HepG2 (cell line): ENCODE results near the gene SPNS2. TPM values are rescaled to one million over a fixed set of nuclear protein-coding genes. Genes with fewer than 3 reads are reported as not detected.
A peak's percentile ranks its signal among the peaks of the same experiment; 100 is the strongest.

ENCODE experiments used
- ATAC-seq: fragments of 200-7000 bp; cut with Tn5 transposase; 3 replicates; pipeline ENCODE4 v1.9.1; 2020; ENCODE audit warnings: mild to moderate bottlenecking, moderate library complexity
- BruUV-seq: library from RNA; stranded (reverse); fragments of 400-500 nt; replicated peaks from 2 replicates; lab custom pipeline; 2021; lab: Mats Ljungman, UMichigan
- CTCF ChIA-PET: fragments of 300-600 bp; formaldehyde crosslinking; extraction: SDS; loops from one replicate; lab custom pipeline; 2021; ENCODE audit warnings: low total read pairs, inconsistent platforms, low intra/inter-chr PET ratio; lab: Yijun Ruan, JAX
- POLR2A ChIA-PET: fragments of 350-600 bp; sonication (Branson Sonifier 250); formaldehyde crosslinking; loops from one replicate; lab custom pipeline; 2020; ENCODE audit warnings: antibody characterized with exemption, inconsistent platforms; lab: Yijun Ruan, JAX
- DNase-seq: peaks from one replicate; pipeline ENCODE4 v3.0.0-alpha.2; 2015; ENCODE audit warnings: low spot score
- FAIRE-seq: peaks from 3 replicates; lab custom pipeline; 2011; peaks lifted over from hg19 to GRCh38; lab: Jason Lieb, UNC
- H2AFZ ChIP-seq: one replicate; pipeline ENCODE4 v1.6.1; 2011; ENCODE audit warnings: low read length, inconsistent platforms
- H3K27ac ChIP-seq: fragments of 300-600 bp; 3 replicates; pipeline ENCODE4 v1.8.0; 2011; ENCODE audit warnings: mixed run types, mild to moderate bottlenecking, mixed read lengths, low read length, inconsistent platforms; ENCODE audit not compliant: insufficient read depth; ENCODE audit errors: extremely low read length
- H3K27me3 ChIP-seq, 2 experiments: fragments of 200-600 bp in 1 of 2; 2 replicates in 1 of 2; 3 replicates in 1 of 2; pipeline versions ENCODE4 v1.6.0 to v1.8.0; 2011; ENCODE audit warnings: low read length in 2 of 2, mild to moderate bottlenecking in 2 of 2, moderate library complexity in 2 of 2, inconsistent platforms in 1 of 2; ENCODE audit not compliant: insufficient read depth in 2 of 2, control insufficient read depth in 1 of 2
- H3K36me3 ChIP-seq, 2 experiments: fragments of 200-600 bp in 1 of 2; replicated peaks in 1 of 2; 2 replicates in 1 of 2; 3 replicates in 1 of 2; pipeline versions ENCODE4 v1.5.1 to v1.8.0; 2011; ENCODE audit warnings: low read length in 2 of 2, inconsistent platforms in 1 of 2; ENCODE audit not compliant: insufficient read depth in 2 of 2, control insufficient read depth in 1 of 2
- H3K4me1 ChIP-seq: 2 replicates; pipeline ENCODE4 v1.5.1; 2012; ENCODE audit warnings: low read length, inconsistent platforms; ENCODE audit not compliant: insufficient read depth
- H3K4me2 ChIP-seq: 2 replicates; pipeline ENCODE4 v1.6.0; 2011; ENCODE audit warnings: low read depth, low read length, inconsistent platforms
- H3K4me3 ChIP-seq, 3 experiments: fragments of 200-600 bp in 1 of 3; sonication (generic), shearing (Covaris generic) in 1 of 3; replicated peaks in 1 of 3; 2 replicates each; pipeline ENCODE4 v1.5.1; 2011 to 2016; ENCODE audit warnings: low read length in 3 of 3, inconsistent platforms in 2 of 3, low read depth in 2 of 3, mild to moderate bottlenecking in 2 of 3, control low read depth in 1 of 3, mixed read lengths in 1 of 3; ENCODE audit not compliant: insufficient read depth in 1 of 3
- H3K79me2 ChIP-seq: one replicate; pipeline ENCODE4 v1.6.1; 2011; ENCODE audit warnings: low read length, inconsistent platforms; ENCODE audit not compliant: insufficient read depth
- H3K9ac ChIP-seq: 2 replicates; pipeline ENCODE4 v1.6.0; 2011; ENCODE audit warnings: mild to moderate bottlenecking, low read depth, low read length, inconsistent platforms; ENCODE audit not compliant: insufficient read depth
- H3K9me3 ChIP-seq: 2 replicates; pipeline ENCODE4 v1.5.1; 2012; ENCODE audit warnings: mild to moderate bottlenecking, low read length
- H4K20me1 ChIP-seq: 2 replicates; pipeline ENCODE4 v1.6.0; 2011; ENCODE audit warnings: inconsistent platforms, mild to moderate bottlenecking, low read length, moderate library complexity; ENCODE audit not compliant: insufficient read depth
- AGO2 ChIP-seq: fragments of 200-400 bp; formaldehyde crosslinking; optimal IDR thresholded peaks from 2 replicates; pipeline ENCODE3; 2017; ENCODE audit warnings: mild to moderate bottlenecking, low read depth, low read length, moderate library complexity
- AKAP8 ChIP-seq: sonication (generic); formaldehyde crosslinking; IDR thresholded peaks from 2 replicates; pipeline ENCODE4 v1.5.1; 2020; ENCODE audit warnings: mild to moderate bottlenecking, missing genetic modification reagents
- KDM2A ChIP-seq: sonication (generic); formaldehyde crosslinking; IDR thresholded peaks from 2 replicates; pipeline ENCODE4 v1.4.0; 2020; ENCODE audit warnings: low read depth, missing genetic modification reagents, borderline replicate concordance
- MTA1 ChIP-seq: sonication (generic); formaldehyde crosslinking; IDR thresholded peaks from 2 replicates; pipeline ENCODE4 v1.4.0; 2020; ENCODE audit warnings: missing genetic modification reagents, mild to moderate bottlenecking, borderline replicate concordance
- POLR2G ChIP-seq: fragments of 200-400 bp; formaldehyde crosslinking; IDR thresholded peaks from 2 replicates; pipeline ENCODE4 v1.6.1; 2018; ENCODE audit warnings: mild to moderate bottlenecking, low read depth, low read length, moderate library complexity
- ZNF790 ChIP-seq: sonication (generic); formaldehyde crosslinking; IDR thresholded peaks from 2 replicates; pipeline ENCODE4 v1.8.0; 2022; ENCODE audit warnings: missing genetic modification reagents, mild to moderate bottlenecking, borderline replicate concordance
- WGBS: methylation state at CpG from one replicate; pipeline ENCODE4 v1.1.6; 2017; ENCODE audit warnings: low lambda C conversion rate; 5-methylcytosine and 5-hydroxymethylcytosine counted together
- in situ Hi-C: cut with HindIII; loops from 2 replicates; pipeline ENCODE4 v1.10.0; 2017; ENCODE audit warnings: low pct_unique_long_range_greater_than_20kb; ENCODE audit not compliant: extremely low pct_ligation_motif_present
- intact Hi-C: fragments of 100-400 bp; cut with micrococcal nuclease; formaldehyde crosslinking; loops from one replicate; pipeline ENCODE4 v1.10.0; 2022; ENCODE audit not compliant: unreplicated experiment
- polyA plus RNA-seq, 8 experiments: library from polyadenylated mRNA; depleted of rRNA in 3 of 8; stranded (reverse) in 7 of 8; unstranded in 1 of 8; fragments of >200 nt; fragmentation: Illumina TruSeq in 4 of 8; extraction: Trizol in 4 of 8; gene quantifications; 2 replicates each; pipeline versions ENCODE4 v1.2.1 to v1.2.3, GENCODE V29; 2011 to 2016; ENCODE audit warnings: low read depth in 4 of 8, missing spikeins in 1 of 8, mixed read lengths in 1 of 8; ENCODE audit not compliant: insufficient read depth in 1 of 8
- total RNA-seq, 5 experiments: library from RNA; depleted of rRNA; stranded (reverse); fragments of >200 nt; fragmentation: Illumina TruSeq; extraction: Trizol; gene quantifications; 2 replicates each; pipeline ENCODE4 v1.2.3, GENCODE V29; 2016; ENCODE audit warnings: low read depth in 1 of 5
- TF ChIP-seq, protein P1 (sequence below): sonication (generic); formaldehyde crosslinking; IDR thresholded peaks from 2 replicates; pipeline ENCODE4 v1.9.0; 2021; ENCODE audit warnings: missing genetic modification reagents, borderline replicate concordance
- TF ChIP-seq, protein P2 (sequence below): sonication (generic); formaldehyde crosslinking; IDR thresholded peaks from 2 replicates; pipeline ENCODE4 v1.4.0; 2020; ENCODE audit warnings: missing genetic modification reagents

Gene SPNS2
- total and polyA plus RNA-seq, 2 of the 13 experiments (the other 11 are each of a cell fraction or from before 2014, with no cell fraction given), result 0.01 TPM; not detected in 1

DNA sequence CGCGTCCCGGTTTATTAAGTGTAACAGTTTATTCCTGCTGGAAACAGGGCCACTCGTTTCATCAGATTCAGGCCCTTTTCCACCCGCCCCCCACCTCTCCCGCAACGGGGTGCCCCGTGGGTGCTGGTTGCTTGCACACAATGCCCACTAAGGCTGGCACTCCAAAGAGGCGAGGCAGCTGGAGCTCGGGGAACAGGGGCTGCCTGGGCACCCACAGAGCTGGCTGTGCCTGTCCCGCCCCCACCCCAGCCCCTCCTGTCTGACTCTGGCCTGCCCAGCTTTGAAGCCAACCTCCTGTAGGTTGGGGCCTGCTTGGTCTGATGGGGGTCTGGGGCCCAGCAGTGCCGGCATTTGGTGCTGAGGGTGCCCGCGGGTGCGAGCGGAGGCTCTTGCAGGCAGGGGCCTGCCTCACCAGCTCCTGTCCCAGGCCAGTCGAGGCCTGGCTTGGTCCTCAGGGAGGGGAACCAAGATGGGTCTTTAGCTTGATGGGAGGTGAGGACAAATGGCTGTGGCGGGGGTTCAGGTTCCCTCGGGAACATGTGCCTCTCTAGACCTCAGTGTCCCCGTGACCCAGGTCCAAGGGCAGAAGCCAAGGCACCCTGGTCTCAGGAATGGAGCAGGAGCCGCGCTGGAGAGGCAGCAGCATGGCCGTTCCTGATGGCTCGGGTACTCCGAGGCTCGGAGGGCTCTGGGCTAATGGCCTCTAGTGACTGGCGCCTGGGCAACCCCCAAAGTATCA is 36.4 kb downstream of the SPNS2 start (continued):
- TF ChIP-seq MTA1 (CRISPR knock-in tag), result no peak

DNA sequence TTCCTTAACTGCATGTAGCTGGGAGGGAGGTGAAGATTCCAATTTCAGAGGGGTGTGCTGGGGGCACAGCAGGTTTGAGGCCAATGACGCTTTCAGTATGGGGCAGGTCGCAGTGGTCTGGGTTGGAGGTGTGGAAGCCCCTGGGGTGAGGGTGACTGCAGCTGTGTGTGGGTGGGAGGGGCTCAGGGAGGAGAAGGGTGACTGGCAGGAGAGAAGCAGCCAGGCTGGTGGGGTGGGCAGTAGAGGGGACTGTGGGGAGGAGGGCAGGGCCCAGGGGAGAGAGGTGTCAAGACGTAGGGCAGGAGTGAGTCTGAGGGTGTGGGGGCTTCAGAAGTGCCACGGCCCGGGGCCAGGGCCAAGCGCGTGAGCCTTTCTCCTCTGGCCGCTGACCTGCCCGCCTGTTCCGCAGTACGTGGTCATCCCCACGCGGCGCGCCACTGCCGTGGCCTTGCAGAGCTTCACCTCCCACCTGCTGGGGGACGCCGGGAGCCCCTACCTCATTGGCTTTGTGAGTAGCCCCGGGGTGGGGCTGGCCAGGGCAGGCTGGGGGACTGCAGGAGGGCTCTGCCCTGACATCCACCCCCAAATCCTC is 37.1 kb downstream of the SPNS2 start:
- Histone ChIP-seq H3K9ac (no peak overlapping the region), H2AFZ (no peak overlapping the region), H3K4me3 (no peak overlapping the region), H3K27me3 (peaks cover 3 to 24% of the 10 kb centered on the region in 2 experiments), H3K79me2 (no peaks in the 10 kb centered on the region)
- intact Hi-C loops, result no loop called here
- TF ChIP-seq AGO2 (peak; percentile 86), AKAP8 (CRISPR knock-in tag) (peak; percentile 51; the same call in 1 of the 2 replicates), KDM2A (CRISPR knock-in tag) (peak; percentile 28), POLR2G (peak; percentile 14), ZNF790 (CRISPR knock-in tag) (no peak)
- TF ChIP-seq, protein P1, sequence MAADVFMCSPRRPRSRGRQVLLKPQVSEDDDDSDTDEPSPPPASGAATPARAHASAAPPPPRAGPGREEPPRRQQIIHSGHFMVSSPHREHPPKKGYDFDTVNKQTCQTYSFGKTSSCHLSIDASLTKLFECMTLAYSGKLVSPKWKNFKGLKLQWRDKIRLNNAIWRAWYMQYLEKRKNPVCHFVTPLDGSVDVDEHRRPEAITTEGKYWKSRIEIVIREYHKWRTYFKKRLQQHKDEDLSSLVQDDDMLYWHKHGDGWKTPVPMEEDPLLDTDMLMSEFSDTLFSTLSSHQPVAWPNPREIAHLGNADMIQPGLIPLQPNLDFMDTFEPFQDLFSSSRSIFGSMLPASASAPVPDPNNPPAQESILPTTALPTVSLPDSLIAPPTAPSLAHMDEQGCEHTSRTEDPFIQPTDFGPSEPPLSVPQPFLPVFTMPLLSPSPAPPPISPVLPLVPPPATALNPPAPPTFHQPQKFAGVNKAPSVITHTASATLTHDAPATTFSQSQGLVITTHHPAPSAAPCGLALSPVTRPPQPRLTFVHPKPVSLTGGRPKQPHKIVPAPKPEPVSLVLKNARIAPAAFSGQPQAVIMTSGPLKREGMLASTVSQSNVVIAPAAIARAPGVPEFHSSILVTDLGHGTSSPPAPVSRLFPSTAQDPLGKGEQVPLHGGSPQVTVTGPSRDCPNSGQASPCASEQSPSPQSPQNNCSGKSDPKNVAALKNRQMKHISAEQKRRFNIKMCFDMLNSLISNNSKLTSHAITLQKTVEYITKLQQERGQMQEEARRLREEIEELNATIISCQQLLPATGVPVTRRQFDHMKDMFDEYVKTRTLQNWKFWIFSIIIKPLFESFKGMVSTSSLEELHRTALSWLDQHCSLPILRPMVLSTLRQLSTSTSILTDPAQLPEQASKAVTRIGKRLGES (CRISPR knock-in tag), result no peak
- TF ChIP-seq, protein P2, sequence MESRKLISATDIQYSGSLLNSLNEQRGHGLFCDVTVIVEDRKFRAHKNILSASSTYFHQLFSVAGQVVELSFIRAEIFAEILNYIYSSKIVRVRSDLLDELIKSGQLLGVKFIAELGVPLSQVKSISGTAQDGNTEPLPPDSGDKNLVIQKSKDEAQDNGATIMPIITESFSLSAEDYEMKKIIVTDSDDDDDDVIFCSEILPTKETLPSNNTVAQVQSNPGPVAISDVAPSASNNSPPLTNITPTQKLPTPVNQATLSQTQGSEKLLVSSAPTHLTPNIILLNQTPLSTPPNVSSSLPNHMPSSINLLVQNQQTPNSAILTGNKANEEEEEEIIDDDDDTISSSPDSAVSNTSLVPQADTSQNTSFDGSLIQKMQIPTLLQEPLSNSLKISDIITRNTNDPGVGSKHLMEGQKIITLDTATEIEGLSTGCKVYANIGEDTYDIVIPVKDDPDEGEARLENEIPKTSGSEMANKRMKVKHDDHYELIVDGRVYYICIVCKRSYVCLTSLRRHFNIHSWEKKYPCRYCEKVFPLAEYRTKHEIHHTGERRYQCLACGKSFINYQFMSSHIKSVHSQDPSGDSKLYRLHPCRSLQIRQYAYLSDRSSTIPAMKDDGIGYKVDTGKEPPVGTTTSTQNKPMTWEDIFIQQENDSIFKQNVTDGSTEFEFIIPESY, result no peak
- TF ChIP-seq, all 625 proteins: peak for 4
- Histone ChIP-seq H3K4me2 (no peak overlapping the region), H4K20me1 (0 out of 2 replicates have a peak, but pooled peaks cover 2% of the 10 kb centered on the region), H3K27ac (no peak overlapping the region), H3K36me3 (peaks cover 8 to 22% of the 10 kb centered on the region in 2 experiments), H3K4me1 (peaks cover 21% of the 10 kb centered on the region), H3K9me3 (no peaks in the 10 kb centered on the region)
- WGBS, result 83% methylated on average over 3 of the region's 19 CpGs
- ChIA-PET POLR2A (interaction anchor here (2.4 kb wide), 1 partner anchor 20 kb away, joined by 8 read pairs; the partner anchor contains the start of gene MYBBP1A), CTCF (no interaction called here)
- DNase-seq, result no peak
- in situ Hi-C loops, result no loop called here
- no peak for FAIRE-seq
- ATAC-seq, result no peak
- no TSS peak for BruUV-seq
